Kasumi-1 (cell line): Measurements from ENCODE around the gene ANKS1A.
A peak's percentile ranks its signal among the peaks of the same experiment; 100 is the strongest.
"Not testable (repeated sequence)": the region's sequence is repeated elsewhere in the genome, so short reads cannot be mapped to it uniquely, and the experiment has no call there.

Experiments
- DNase-seq, 2 experiments: peaks; one replicate each; lab custom pipeline; 2025; lab: John Stamatoyannopoulos, UW

Gene ANKS1A

GRCh38 chr6:35085359-35086281 lies 196.6 kb downstream of the ANKS1A start:
- DNase-seq: no peak

GRCh38 chr6:35086282-35086632 lies 197.2 kb downstream of the ANKS1A start:
- no peak for DNase-seq

DNA sequence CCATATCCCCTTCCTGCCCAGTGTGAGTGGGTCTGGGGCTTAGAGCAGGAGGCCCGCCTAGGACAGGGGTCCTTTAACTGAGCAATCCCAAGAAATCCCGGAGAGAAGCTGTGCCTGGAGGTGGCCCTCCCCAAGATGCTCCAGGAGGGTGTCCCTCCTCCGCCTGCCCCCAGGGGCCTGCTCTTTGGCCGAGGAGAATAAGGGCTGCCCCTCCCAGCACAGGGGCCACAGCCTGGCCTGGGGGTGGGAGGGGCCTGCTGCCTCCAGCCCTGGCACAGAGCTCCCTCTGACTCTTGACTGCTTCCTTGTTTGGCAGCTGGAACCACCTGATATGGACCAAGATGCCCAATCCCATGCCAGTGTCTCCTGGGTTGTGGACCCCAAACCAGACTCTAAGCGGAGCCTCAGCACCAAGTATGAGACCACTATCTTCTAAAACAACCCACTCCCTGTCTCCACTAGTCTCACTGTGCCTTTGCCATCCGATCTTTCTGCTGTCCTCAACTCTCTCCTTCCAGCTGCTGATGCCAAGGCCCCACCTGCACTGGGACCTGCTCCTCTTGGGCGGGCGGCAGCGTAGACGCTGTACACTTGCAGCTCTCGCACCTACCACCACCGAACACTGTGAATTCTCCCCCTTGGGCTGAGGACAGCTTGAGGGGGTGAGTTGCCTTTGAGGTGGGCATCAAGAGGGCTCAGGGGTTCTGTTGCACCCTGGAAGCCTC lies 197.7 kb downstream of the ANKS1A start:
- no peak for DNase-seq

GRCh38 chr6:35087361-35088280 lies 198.6 kb downstream of the ANKS1A start:
- no peak for DNase-seq

GRCh38 chr6:35088281-35089215 lies 199.5 kb downstream of the ANKS1A start:
- DNase-seq: no peak

DNA sequence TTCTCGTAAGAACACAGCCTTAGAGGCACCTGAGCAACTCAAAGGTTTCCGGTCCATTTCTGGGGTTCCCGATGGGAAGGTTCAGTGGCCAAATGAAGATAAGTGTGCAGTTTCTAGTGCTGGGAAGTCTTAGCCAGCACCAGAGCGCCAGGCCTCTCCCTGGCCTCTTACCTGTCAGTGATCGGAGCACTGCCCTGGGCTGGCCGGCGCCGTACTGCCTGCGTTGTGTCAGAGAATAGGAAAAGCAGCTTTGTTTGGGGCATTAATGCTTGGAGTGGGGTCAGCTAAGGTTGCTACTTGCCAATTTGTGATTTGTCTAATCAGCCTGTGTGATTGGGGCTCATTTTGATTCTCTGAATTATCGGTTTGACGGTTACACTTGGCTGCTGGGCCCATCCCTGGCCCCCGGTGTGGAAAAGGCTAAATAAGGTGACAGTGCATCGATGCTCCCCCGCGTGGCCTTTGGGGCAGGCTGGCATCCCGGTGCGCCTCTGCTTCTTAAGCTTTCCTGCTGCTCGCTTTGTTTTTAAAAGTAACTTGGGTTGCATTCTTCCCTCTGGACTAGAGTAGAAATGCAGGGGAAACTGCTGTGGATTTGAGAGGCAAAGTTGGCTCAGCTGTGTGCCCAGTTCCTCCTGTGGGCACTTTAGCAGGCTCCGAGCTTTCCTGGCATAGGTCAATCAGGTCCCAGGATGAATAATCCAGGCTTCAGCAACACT lies 200.3 kb downstream of the ANKS1A start:
- DNase-seq: no peak

GRCh38 chr6:35089935-35090505 lies 201.0 kb downstream of the ANKS1A start:
- DNase-seq: peak; percentile 67 to 70

- no peak for DNase-seq
These were observed 201.7 kb downstream of the ANKS1A start for GRCh38 chr6:35090734-35091133.

GRCh38 chr6:35091346-35092083 lies 202.5 kb downstream of the ANKS1A start:
- DNase-seq: no peak

DNA sequence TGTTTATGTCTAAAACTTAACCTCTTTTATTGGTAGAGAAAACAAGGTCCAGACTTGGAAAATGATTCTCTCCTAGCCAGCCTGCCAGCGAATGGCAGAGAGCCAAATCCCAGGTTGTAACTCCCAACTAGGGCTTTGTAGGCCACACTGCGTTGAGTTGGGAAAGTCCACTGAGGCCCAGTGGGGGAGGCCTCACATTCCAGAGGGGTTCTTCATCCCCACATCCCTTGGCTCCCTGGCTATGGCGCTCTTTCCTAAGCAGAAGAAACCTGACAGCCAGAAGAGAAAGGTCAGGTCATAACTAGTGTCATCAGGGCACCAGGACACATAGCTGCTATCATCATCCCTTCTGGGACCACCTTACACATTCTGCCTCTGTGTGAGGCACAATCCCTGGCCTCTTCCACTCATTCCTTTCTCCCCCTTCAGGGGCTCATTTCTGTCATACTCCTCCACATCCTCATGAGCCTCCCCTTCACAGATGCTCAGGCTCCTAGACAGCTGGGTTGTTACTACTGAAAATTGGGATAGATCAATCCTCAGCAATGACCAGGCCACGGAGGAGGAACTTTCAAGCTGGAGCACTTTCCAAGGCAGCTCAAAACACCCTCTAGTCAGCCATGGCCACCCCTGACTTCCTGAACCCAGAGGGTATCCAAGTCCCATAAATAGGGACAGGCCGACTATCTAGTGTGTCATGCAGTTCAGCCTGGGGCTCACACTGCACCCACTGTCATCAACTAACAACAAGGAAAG lies 203.5 kb downstream of the ANKS1A start:
- DNase-seq: no peak

DNA sequence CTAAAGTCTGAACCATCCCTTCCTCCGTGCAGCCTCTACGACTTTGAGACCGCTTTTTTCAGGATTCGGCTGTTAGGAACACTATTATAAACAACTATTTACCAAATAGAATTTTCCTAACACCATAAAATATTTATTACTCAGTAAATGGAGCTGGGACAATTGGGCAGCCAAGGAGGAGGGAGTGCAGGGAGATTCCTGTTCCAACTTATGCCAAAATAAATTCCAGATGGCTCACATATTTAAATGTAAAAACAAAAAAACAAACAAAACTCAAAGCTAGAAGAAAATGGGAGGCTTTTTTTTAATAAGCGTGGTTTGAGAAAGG lies 204.0 kb downstream of the ANKS1A start:
- no peak for DNase-seq

GRCh38 chr6:35093783-35094182 lies 204.7 kb downstream of the ANKS1A start:
- DNase-seq: no peak

DNA sequence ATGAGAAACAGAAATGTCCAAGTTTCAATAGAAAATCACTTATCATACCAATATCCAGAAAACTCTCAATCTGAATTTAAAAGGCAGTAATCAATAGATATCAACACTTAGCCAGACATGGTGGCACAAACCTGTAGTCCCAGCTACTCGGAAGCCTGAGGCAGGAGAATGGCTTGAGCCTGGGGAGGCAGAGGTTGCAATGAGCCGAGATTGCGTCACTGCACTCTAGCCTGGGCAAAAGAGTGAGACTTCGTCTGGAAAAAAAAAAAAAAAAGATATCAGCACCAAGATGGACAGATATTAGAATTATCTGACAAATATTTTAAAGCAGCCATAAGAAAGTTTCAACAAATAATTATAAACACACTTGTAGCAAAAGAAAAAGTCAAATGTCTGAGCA lies 205.1 kb downstream of the ANKS1A start:
- DNase-seq: no peak

DNA sequence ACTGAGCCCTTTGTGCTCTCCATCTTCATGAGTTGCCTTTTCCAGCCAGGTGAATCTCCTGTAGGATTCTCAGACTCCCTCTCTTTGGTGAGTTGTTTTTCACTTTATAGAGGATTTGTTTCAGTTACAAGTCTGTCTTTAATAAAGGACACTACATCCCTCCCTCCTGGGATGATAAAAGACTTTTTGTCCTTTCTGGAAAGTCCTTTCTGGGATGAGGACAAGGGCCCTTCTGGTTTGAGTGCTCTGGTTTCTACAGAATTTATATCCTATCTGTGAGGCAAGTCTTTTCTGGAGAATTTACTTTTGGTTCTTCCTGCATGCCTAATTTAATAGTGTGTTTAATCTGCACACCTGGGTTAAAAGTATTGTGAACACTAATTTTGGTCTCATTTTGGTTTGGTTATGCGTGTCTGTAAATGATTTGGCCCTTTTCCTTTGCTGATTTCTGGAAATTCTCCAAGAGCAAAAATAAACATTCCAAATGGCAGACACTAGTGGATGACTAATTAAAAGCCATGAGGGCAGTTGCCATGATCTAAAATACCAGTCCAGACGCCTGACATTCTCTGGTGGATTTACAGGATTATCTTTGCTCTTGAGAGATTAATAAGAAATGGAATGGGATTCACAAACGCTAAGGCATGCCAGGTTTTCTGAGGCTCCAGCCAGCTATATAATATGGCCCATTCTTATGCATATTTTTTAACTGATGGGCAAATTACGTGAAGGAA lies 207.2 kb downstream of the ANKS1A start:
- DNase-seq: no peak

- DNase-seq: no peak
These were observed 210.1 kb downstream of the ANKS1A start for GRCh38 chr6:35099116-35099515.

GRCh38 chr6:35105078-35105477 lies 216.0 kb downstream of the ANKS1A start:
- DNase-seq: no peak

- not testable (repeated sequence) for DNase-seq
These were observed 217.0 kb downstream of the ANKS1A start for GRCh38 chr6:35106061-35106460.

GRCh38 chr6:35107208-35107607 lies 218.2 kb downstream of the ANKS1A start:
- not testable (repeated sequence) for DNase-seq
